ENCODE measurements around the gene ZSCAN23.
"Not testable (repeated sequence)": the region's sequence is repeated elsewhere in the genome, so short reads cannot be mapped to it uniquely, and the experiment has no call there.

Gene ZSCAN23

DNA sequence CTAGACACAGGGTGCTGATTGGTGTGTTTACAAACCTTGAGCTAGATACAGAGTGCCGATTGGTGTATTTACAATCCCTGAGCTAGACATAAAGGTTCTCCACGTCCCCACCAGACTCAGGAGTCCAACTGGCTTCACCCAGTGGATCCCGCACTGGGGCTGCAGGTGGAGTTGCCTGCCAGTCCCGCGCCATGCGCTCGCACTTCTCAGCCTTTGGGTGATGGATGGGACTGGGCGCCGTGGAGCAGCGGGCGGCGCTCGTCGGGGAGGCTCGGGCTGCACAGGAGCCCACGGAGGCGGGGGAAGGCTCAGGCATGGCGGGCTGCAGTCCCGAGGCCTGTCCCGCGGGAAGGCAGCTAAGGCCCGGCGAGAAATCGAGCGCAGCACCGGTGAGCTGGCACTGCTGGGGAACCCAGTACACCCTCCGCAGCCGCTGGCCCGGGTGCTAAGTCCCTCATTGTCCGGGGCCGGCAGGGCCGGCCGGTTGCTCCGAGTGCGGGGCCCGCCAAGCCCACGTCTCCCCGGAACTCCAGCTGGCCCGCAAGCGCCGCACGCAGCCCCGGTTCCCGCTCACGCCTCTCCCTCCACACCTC lies 26.0 kb upstream of the ZSCAN23 start:
- not testable (repeated sequence) for H3K9me3 Mint-ChIP-seq; H3K4me1 Mint-ChIP-seq (ENCODE audit: low read depth in 2 of 2); DNase-seq; H3K36me3 Mint-ChIP-seq (ENCODE audit: insufficient read depth); H3K27ac Mint-ChIP-seq; ATAC-seq (replicated peaks); H3K4me3 Mint-ChIP-seq
- peaks cover 62 to 83% of the 10 kb centered on the region in 2 donors for H3K27me3 Mint-ChIP-seq

DNA sequence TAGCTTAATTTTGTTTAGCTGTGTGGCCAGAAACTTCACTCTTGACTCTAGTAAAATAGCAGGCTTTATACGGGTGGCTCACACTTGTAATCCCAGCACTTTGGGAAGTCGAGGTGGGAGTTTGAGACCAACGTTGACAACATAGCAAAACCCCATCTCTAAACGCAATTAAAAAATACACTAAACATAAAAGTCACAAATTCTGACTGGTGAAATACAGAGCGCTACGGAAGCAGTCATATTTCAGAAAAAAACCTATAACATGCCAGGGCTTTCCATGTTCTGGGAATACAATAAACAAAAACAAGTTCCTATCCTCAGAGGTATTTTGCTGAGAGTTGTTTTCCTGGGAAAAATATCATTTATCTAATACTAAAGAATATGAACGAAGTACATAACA lies 24.8 kb upstream of the ZSCAN23 start:
- H3K27ac Mint-ChIP-seq, result no peak overlapping the region
- DNase-seq (no peak), ATAC-seq (replicated peaks) (no peak)
- no peaks in the 10 kb centered on the region for H3K36me3 Mint-ChIP-seq (ENCODE audit: insufficient read depth)
- H3K9me3 Mint-ChIP-seq, result peaks cover 0 to 2% of the 10 kb centered on the region in 2 donors
- no peak overlapping the region for H3K4me3 Mint-ChIP-seq
- no peaks in the 10 kb centered on the region for H3K4me1 Mint-ChIP-seq (ENCODE audit: low read depth in 2 of 2)
- peaks cover 64 to 85% of the 10 kb centered on the region in 2 donors for H3K27me3 Mint-ChIP-seq

DNA sequence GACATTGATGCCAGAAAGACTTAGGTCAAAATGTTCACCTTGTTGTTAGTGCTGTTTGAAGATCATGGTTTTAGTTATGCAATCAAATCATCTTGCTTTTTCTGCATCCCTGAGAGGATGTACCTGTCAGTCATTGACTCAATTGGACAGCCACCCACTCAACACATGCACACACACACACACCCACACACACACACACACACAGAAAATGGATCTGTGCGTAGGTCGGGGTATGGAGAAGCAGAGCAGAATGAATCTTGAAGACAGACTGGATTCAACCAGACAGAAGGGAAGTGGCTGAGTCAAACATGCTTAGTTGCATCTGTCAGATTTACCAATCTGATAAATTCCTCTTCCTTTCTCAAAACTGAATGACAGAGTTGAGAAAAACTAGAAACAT lies 19.1 kb upstream of the ZSCAN23 start:
- Mint-ChIP-seq H3K27ac (no peak overlapping the region), H3K27me3 (peaks cover 79 to 84% of the 10 kb centered on the region in 2 donors)

DNA sequence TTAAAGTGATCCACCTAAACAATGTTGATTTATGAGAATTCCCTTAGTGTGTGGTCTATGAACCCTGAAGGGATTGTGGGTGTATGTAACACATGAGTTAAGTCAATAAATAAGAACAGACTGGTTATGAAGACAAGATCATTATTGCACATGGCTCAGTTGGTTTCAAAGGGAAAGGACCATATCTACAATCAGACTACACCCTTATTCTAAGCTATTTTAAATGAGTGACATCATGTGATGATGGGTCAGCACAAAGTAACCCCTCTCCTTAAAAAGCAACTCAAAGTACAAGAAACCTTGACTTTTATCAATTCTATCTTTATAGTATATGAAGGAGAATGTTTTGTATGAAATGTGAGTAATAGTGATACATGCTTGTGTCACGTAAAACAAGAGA lies 15.3 kb upstream of the ZSCAN23 start:
- ATAC-seq (replicated peaks), result no peak
- Mint-ChIP-seq H3K36me3 (ENCODE audit: insufficient read depth) (no peaks in the 10 kb centered on the region), H3K9me3 (no peaks in the 10 kb centered on the region), H3K27ac (no peak overlapping the region), H3K4me3 (no peak overlapping the region), H3K27me3 (peaks cover 77 to 86% of the 10 kb centered on the region in 2 donors), H3K4me1 (ENCODE audit: low read depth in 2 of 2) (no peaks in the 10 kb centered on the region)
- no peak for DNase-seq

More for the DNA sequence above, 19.1 kb upstream of the ZSCAN23 start:
- H3K4me1 Mint-ChIP-seq (ENCODE audit: low read depth in 2 of 2), result no peaks in the 10 kb centered on the region
- DNase-seq (no peak), ATAC-seq (replicated peaks) (no peak)
- H3K36me3 Mint-ChIP-seq (ENCODE audit: insufficient read depth), result no peaks in the 10 kb centered on the region
- no peaks in the 10 kb centered on the region for H3K9me3 Mint-ChIP-seq
- no peak overlapping the region for H3K4me3 Mint-ChIP-seq

DNA sequence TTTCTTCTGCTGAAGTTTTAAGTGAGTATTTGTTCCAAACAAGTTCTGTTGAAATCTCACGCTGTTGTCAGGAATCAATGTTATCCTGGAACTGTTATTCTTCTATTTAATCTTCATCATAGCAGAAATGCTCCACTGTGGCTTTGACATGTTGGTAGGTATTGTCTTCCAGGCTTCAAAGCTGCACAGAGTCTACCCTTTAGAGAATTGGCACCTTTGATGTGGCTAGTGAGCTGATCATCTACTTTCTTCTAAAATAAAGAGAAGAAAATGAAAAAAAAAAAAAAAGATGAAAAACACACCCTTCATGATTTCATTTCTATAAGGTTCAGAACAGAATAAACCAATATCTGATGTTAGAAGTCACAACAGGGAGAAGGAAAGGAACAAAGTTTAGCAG lies 5.8 kb upstream of the ZSCAN23 start:
- Mint-ChIP-seq H3K27me3 (peaks cover 56 to 62% of the 10 kb centered on the region in 2 donors), H3K36me3 (ENCODE audit: insufficient read depth) (no peaks in the 10 kb centered on the region), H3K27ac (no peak overlapping the region), H3K4me3 (no peak overlapping the region), H3K9me3 (peaks cover 0 to 3% of the 10 kb centered on the region in 2 donors), H3K4me1 (ENCODE audit: low read depth in 2 of 2) (peaks cover 5 to 6% of the 10 kb centered on the region in 2 donors)
- DNase-seq (no peak), ATAC-seq (replicated peaks) (no peak)

DNA sequence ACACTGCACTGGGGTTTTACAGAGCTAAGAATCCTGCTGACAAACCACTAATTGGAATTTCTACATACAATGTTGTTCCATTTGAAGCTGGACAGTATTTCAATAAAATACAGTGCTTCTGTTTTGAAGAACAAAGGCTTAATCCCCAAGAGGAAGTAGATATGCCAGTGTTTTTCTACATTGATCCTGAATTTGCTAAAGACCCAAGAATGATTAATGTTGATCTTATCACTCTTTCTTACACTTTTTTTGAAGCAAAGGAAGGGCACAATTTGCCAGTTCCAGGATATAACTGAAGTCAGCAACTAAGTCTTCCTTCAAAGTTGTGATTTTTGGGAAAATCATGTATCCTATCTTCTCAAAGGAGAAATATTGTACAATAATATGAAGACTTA lies 4.2 kb upstream of the ZSCAN23 start:
- H3K36me3 Mint-ChIP-seq (ENCODE audit: insufficient read depth); H3K9me3 Mint-ChIP-seq; ATAC-seq (replicated peaks); H3K4me3 Mint-ChIP-seq; DNase-seq; H3K27ac Mint-ChIP-seq: not testable (repeated sequence)
- H3K27me3 Mint-ChIP-seq, result peaks cover 47 to 50% of the 10 kb centered on the region in 2 donors
- peaks cover 19 to 20% of the 10 kb centered on the region in 2 donors for H3K4me1 Mint-ChIP-seq (ENCODE audit: low read depth in 2 of 2)

DNA sequence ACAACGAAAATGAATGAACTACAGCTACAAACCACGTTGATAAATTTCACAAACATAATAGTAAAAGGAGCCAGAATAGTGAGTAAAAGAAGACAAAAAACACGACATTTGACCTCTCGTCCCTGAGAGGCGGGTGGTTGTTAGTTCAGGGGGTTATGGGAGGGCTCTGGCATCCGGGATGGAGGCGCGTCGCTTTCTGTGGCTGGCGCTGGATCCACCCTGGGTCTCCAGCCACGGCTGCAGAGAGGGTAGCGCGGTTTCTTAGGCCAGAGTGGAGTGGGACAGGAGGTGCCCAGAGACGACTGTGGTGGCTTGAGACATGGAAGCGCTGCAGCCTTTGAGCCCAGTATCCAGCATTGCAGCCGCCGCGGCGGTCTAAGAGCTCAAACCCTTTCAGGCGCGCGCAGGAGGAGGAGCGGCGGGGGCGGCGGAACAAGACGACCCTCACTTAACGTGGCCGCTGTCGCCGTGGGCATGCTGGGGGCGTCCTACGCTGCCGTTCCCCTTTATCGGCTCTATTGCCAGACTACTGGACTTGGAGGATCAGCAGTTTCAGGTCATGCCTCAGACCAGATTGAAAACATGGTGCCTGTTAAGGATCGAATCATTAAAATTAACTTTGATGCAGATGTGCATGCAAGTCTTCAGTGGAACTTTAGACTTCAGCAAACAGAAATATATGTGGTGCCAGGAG lies 3.7 kb upstream of the ZSCAN23 start:
- peaks cover 42 to 45% of the 10 kb centered on the region in 2 donors for H3K27me3 Mint-ChIP-seq
- H3K36me3 Mint-ChIP-seq (ENCODE audit: insufficient read depth), result peaks cover 8% of the 10 kb centered on the region
- DNase-seq, result no peak
- H3K9me3 Mint-ChIP-seq, result peaks cover 0 to 7% of the 10 kb centered on the region in 2 donors
- ATAC-seq (replicated peaks), result no peak
- no peak overlapping the region for H3K27ac Mint-ChIP-seq
- peak overlapping the region; percentile 18 to 21 for H3K4me3 Mint-ChIP-seq
- H3K4me1 Mint-ChIP-seq (ENCODE audit: low read depth in 2 of 2), result peaks cover 19 to 20% of the 10 kb centered on the region in 2 donors

DNA sequence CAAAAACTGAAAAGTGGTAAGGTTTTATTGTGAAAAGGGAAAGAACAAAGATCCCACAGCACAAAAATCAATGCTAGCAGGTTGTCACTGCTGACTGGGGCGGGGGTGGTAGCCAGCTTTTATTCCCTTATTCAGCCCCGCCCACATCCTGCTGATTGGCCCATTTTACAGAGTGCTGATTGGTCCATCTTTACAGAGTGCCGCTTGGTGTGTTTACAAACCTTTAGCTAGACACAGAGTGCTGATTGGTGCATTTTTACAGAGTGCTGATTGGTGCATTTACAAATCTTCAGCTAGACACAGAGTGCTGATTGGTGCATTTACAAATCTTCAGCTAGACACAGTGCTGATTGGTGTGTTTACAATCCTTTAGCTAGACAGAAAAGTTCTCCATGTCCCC lies 1.5 kb upstream of the ZSCAN23 start:
- not testable (repeated sequence) for H3K27ac Mint-ChIP-seq; H3K9me3 Mint-ChIP-seq; H3K36me3 Mint-ChIP-seq (ENCODE audit: insufficient read depth); ATAC-seq (replicated peaks); DNase-seq
- Mint-ChIP-seq H3K27me3 (peaks cover 26 to 28% of the 10 kb centered on the region in 2 donors), H3K4me1 (ENCODE audit: low read depth in 2 of 2) (peaks cover 19 to 20% of the 10 kb centered on the region in 2 donors), H3K4me3 (peak overlapping the region in 1 of 2 donors; percentile 93)

DNA sequence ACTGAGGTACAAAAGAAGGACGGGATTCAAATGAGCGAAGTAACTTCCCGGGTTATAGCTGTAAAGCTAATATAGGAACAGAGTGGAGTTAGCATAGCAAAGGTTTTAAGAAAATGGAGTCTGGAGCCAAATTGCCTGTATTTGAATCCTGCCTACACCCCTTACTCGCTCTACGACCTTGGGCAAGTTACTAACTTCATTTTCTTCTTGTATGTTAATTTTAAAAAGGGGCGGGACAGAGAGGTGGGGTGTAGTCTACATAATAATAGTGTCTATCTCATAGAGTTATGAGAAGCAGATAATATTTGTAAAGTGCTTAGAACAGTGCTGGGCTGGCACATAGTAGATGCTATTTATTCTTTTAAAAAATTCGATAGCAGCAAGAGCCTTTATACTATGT lies 705 bp downstream of the ZSCAN23 start:
- H3K27ac Mint-ChIP-seq, result peak overlapping the region; percentile 78 to 88
- H3K4me1 Mint-ChIP-seq (ENCODE audit: low read depth in 2 of 2), result peaks cover 19 to 20% of the 10 kb centered on the region in 2 donors
- H3K27me3 Mint-ChIP-seq, result peaks cover 20 to 28% of the 10 kb centered on the region in 2 donors
- no peak for ATAC-seq (replicated peaks)
- peaks cover 0 to 7% of the 10 kb centered on the region in 2 donors for H3K9me3 Mint-ChIP-seq
- DNase-seq, result no peak
- H3K4me3 Mint-ChIP-seq, result peak overlapping the region; percentile 75 to 93
- peaks cover 8% of the 10 kb centered on the region for H3K36me3 Mint-ChIP-seq (ENCODE audit: insufficient read depth)

DNA sequence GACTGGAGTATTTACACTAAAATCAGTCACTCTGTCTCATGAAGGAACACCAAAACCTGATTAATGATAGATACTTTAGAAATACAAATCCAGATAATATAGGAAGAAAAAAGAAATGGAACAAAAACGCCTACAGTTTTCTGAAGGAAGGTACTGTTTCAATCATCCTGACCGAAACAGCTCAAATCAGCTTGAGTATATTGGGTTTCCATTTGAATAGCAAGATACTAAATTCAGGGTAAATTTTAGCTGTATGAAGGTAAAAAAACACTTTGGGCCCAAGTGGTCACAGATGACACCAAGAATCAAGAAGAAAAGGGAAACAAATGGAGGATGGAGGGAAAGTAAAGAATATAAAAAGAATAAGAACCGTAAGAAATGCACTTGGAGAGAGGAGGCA lies 6.9 kb downstream of the ZSCAN23 start:
- H3K36me3 Mint-ChIP-seq (ENCODE audit: insufficient read depth), result peaks cover 8% of the 10 kb centered on the region
- ATAC-seq (replicated peaks) (no peak), DNase-seq (no peak)
- H3K4me1 Mint-ChIP-seq (ENCODE audit: low read depth in 2 of 2), result no peaks in the 10 kb centered on the region
- H3K27ac Mint-ChIP-seq, result no peak overlapping the region
- no peaks in the 10 kb centered on the region for H3K9me3 Mint-ChIP-seq
- no peak overlapping the region for H3K4me3 Mint-ChIP-seq
- H3K27me3 Mint-ChIP-seq, result peaks cover 22 to 23% of the 10 kb centered on the region in 2 donors

DNA sequence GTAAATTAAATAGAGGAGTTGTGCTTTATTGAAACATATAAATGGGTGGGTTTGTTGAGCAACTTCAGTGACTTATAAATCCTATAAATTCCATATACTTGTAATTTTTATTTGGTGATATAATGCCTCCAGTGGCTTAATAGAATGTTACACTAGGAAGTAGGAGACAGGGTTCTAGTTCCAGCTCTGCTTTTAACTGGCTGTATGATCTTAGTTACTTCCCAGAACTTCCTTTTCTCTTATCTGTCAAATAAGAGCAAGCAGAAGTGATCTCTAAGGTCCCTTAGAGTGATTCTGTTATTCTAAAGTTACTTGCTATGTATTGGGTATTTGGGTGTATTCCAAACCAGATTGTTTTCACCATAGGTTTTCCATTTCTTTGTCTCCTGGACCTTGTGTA lies 10.2 kb downstream of the ZSCAN23 start:
- Mint-ChIP-seq H3K9me3 (no peaks in the 10 kb centered on the region), H3K4me3 (no peak overlapping the region), H3K4me1 (ENCODE audit: low read depth in 2 of 2) (no peaks in the 10 kb centered on the region), H3K36me3 (ENCODE audit: insufficient read depth) (peaks cover 8% of the 10 kb centered on the region), H3K27me3 (peaks cover 40 to 45% of the 10 kb centered on the region in 2 donors), H3K27ac (no peak overlapping the region)
- no peak for ATAC-seq (replicated peaks)
- no peak for DNase-seq

DNA sequence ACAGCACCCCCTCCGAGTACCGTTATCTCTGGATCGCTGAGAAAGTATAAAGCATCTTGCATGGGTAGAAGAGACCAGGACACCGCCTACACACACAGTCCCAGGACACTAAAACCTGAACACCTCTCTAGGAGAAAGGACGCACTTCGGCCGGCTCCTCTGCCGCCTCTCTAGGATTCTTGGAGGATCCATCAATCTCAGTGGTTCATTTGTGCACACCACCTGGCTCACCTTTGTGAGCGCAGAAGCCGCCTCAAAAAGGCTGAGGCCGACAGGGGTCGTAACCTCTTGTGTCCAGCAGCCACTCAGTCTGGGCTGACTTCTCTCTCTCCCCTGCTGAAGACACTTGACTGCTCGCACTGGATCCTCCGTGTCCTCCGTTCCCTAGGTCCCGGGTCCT lies 13.5 kb downstream of the ZSCAN23 start:
- Mint-ChIP-seq H3K4me3 (no peak overlapping the region), H3K36me3 (ENCODE audit: insufficient read depth) (no peaks in the 10 kb centered on the region), H3K27me3 (peaks cover 26% of the 10 kb centered on the region in 2 donors), H3K9me3 (no peaks in the 10 kb centered on the region), H3K27ac (no peak overlapping the region), H3K4me1 (ENCODE audit: low read depth in 2 of 2) (no peaks in the 10 kb centered on the region)
- ATAC-seq (replicated peaks) (no peak), DNase-seq (no peak)

DNA sequence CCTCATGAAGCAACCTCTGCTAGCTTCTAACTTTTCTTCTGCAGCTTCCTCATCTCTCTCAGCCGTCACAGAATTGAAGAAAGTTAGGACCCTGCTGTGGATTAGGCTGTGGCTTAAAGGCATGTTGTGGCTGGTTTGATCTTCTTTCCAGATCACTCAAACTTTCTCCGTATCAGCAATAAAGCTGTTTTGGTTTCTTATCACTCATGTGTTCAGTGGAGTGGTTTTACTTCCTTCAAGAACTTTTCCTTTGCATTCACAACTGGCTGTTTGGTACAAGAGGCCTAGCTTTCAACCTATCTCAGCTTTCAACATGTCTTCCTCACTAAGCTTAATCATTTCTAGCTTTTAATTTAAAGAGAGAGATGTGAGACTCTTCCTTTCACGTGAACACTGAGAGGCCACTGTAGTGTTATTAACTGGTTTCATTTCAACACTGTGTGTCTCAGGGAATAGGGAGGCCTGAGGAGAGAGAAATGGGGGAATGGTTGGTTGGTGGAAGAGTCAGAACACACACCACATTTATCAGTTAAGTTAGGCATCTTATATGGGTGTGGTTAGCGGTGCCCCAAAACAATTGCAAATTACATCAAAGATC lies 17.2 kb downstream of the ZSCAN23 start:
- Mint-ChIP-seq H3K27ac (no peak overlapping the region), H3K9me3 (no peaks in the 10 kb centered on the region), H3K4me1 (ENCODE audit: low read depth in 2 of 2) (no peaks in the 10 kb centered on the region), H3K36me3 (ENCODE audit: insufficient read depth) (no peaks in the 10 kb centered on the region), H3K27me3 (peaks cover 25 to 36% of the 10 kb centered on the region in 2 donors), H3K4me3 (no peak overlapping the region)
- DNase-seq (no peak), ATAC-seq (replicated peaks) (no peak)

DNA sequence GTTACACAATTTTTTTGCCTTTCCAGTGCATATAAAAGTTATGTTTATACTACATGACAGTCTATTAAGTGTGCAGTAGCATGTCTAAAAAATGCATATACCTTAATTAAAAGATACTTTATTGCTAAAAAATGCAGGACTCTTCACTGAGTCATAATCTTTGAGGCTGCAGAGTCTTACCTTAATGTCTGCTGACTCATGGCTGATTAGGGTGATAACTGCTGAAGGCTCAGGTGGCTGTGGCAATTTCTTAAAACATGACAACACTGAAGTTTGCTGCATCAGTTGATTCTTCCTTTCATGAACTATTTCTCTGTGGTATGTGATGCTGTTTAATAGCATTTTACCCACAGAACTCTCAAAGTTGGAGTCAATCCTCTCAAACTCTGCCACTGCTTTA lies 19.1 kb downstream of the ZSCAN23 start:
- Mint-ChIP-seq H3K27me3 (peaks cover 9 to 33% of the 10 kb centered on the region in 2 donors), H3K36me3 (ENCODE audit: insufficient read depth) (no peaks in the 10 kb centered on the region), H3K4me1 (ENCODE audit: low read depth in 2 of 2) (no peaks in the 10 kb centered on the region), H3K27ac (no peak overlapping the region), H3K4me3 (no peak overlapping the region), H3K9me3 (no peaks in the 10 kb centered on the region)
- no peak for DNase-seq
- no peak for ATAC-seq (replicated peaks)

Measured in effector memory CD8-positive, alpha-beta T cell (primary cell).